Dermis blood vessel endothelial cell (primary cell): ENCODE results near the gene GPR32. TPM values are rescaled to one million over a fixed set of nuclear protein-coding genes. Genes with fewer than 3 reads are reported as not detected.
A peak's percentile ranks its signal among the peaks of the same experiment; 100 is the strongest.
"Not testable (repeated sequence)": the region's sequence is repeated elsewhere in the genome, so short reads cannot be mapped to it uniquely, and the experiment has no call there.

Experiments used
- DNase-seq: peaks from one replicate; pipeline ENCODE4 v3.0.0; 2010
- total RNA-seq: library from RNA; depleted of rRNA; stranded (reverse); fragments of >200 nt; gene quantifications from 2 replicates; pipeline ENCODE4 v1.2.3, GENCODE V29; 2014

The GPR32 gene, protein sequence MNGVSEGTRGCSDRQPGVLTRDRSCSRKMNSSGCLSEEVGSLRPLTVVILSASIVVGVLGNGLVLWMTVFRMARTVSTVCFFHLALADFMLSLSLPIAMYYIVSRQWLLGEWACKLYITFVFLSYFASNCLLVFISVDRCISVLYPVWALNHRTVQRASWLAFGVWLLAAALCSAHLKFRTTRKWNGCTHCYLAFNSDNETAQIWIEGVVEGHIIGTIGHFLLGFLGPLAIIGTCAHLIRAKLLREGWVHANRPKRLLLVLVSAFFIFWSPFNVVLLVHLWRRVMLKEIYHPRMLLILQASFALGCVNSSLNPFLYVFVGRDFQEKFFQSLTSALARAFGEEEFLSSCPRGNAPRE
- total RNA-seq = not detected in 2 replicates

DNA sequence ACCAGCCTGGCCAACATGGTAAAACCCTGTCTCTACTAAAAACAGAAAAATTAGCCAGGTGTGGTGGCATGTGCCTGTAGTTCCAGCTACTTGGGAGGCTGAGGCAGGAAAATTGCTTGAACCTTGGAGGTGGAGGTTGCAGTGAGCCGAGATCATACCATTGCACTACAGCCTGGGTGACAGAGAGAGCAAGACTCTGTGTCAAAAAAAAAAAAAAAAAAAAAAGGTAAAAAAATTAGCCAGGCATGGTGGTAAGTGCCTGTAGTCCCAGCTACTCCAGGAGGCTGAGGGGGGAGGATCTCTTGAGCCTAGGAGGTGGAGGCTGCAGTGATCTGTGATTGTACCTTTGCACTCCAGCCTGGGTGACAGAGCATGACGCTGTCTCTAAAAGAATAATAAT lies at the start of gene GPR32:
Gene GPR32, plus strand, starts transcription at position 301 of the 400 bp plus-strand sequence. CDS start 137 bp downstream, outside the sequence.
- not testable (repeated sequence) for DNase-seq

- DNase-seq = no peak
Observed at GRCh38 chr19:50720921-50721381, 49.3 kb upstream of the GPR32 start.

- no peak for DNase-seq
Observed at GRCh38 chr19:50721441-50722137, 48.7 kb upstream of the GPR32 start.

GRCh38 chr19:50722201-50723013 lies 47.9 kb upstream of the GPR32 start:
- no peak for DNase-seq

- no peak for DNase-seq
Observed at GRCh38 chr19:50723069-50723468, 47.2 kb upstream of the GPR32 start, which contains the start of gene CLEC11A. CLEC11A (plus strand) TSS chr19:50723364; CDS start chr19:50723526, 162 bp downstream.

DNA sequence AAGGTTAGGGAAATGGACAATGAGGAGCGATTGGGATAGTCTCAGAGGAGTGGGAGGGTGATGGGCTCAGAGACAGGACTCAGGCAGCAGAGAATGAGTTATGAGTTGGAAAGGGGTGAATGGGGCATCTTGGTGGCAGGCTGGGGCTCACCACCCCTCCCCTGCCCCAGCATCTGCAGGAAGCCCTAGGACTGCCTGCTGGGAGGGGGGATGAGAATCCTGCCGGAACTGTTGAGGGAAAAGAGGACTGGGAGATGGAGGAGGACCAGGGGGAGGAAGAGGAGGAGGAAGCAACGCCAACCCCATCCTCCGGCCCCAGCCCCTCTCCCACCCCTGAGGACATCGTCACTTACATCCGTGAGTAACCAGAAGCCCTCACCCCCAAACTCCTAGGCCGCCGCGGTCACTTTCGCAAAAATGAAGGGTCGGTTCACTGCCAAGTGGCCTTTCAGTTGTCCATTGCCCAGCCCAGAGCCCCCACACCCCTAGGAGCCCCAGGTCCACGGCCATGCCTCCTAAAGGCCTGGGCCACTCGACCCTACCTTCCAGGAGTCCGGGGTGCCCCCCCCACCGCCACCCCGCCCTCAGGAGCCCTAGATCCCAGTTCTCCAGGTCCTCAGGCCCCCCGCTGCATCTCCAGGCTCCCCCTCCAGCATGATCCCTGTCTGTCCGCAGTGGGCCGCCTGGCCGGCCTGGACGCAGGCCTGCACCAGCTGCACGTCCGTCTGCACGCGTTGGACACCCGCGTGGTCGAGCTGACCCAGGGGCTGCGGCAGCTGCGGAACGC lies 46.3 kb upstream of the GPR32 start:
- no peak for DNase-seq

GRCh38 chr19:50724522-50725217 lies 45.6 kb upstream of the GPR32 start:
- peak; percentile 100 for DNase-seq

GRCh38 chr19:50725218-50725910 lies 44.9 kb upstream of the GPR32 start:
- DNase-seq = no peak

DNA sequence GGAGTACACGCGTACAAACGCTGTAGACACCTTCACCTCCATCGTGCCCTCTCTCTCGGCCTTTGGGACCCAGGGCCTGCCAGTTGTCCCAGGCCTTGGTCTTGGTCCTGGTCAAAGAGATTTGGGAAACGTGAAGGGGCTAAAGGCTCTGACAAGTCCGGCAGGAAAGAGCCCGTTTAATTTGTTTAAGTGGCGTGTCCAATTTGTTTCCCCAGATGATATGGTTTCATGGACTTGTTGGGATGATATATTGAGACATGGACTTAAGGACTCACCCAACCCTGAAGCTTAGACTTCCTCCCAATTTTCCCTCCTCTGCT lies 44.4 kb upstream of the GPR32 start:
- no peak for DNase-seq

DNA sequence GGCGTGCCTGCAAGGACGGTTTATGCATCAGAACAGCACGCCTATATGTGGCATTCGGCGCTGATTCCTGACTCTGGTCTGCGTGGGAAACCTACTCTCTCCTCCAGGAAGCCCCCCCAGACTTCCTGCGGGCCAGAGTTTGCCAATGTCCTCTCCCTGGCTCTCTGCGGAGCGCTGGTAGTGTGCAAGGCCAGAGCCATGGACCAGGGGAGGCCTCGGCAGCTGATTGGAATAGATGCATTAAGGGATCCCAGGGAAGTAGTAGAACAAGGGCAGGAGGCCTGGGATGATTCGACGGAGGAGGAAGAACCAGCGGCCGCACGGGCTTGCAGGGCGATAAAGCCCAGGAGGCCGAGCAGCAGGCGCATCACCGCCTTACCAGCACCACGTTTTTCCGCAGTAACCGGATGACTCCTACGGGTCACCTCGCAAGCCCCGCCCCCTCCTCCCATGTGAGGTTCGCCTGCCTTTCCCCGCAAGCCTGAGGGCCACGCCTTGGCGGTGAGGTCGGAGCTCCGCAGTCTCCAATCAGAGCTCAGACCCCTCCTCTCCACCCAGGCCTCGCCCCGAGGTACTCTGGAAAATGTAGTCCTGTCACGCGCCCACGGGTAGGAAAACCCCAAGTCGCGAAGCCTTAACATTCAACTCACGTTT lies 42.1 kb upstream of the GPR32 start:
- DNase-seq = peak; percentile 93

DNA sequence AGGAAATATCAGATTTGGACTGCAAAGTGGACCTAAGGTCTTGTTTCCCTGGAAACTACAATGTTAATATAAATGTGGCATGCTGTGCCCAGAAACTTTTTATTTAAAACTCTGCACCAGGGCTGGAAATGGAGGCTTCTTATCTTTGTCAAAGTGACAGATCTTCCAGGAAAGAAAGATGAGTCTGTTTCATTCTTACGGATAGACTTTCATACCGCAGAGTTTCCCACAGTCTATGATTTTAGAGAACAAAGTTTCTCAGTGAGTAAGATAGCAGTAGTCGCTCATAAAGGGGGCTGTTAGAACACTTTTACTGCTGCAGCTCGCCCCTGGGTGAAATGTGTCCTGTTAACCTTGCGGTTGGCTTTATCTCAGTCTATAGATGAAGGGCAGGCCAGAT lies 40.4 kb upstream of the GPR32 start:
- DNase-seq = no peak

- no peak for DNase-seq
Observed at GRCh38 chr19:50735869-50736268, 34.4 kb upstream of the GPR32 start.

DNA sequence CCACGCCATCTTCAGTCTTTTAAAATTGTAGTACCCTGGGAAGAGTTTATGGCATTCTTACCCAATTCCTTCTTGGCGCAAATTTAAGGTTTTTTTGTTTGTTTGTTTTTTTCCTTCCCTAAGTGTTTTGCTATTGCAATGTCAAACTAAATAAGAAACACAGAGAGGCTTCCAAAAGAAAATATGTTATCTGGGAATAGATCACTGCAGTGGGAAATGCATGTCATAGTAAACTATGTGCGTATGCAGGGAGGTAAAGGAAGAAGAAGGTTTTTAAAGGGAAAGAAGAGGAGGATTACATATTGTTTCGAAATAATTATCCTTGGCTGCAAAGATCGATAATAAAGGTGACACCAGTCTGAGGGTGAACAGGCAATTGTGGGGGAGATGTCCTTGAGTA lies 33.9 kb upstream of the GPR32 start:
- no peak for DNase-seq

- no peak for DNase-seq
Observed at GRCh38 chr19:50739132-50739913, 30.9 kb upstream of the GPR32 start.

DNA sequence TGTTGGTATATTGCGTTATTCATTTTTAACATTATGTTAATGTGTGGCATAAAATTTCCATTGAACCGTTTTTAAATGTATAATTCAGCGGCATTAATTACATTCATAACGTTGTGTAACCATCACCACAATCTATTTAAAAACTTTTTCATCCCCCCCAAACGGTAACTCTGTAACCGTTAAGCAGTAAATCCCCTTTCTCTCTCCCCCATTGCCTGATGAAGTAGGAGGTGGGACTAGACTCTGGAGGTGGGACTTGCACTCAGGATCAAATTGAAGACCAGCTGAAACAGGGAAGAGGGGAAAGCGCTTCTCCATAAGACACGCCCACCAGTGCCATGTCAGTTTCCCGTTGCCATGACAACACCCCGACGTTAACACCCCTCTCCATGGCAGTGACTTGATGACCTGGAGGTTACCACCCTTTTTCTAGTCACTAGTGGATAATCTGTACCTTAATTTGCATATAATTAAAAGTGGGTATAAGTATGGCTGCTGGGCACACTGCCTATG lies 30.3 kb upstream of the GPR32 start:
- DNase-seq = no peak

- peak; percentile 74 for DNase-seq
Observed at GRCh38 chr19:50741179-50741933, 28.9 kb upstream of the GPR32 start.

- DNase-seq = no peak
Observed at GRCh38 chr19:50743537-50743936, 26.7 kb upstream of the GPR32 start.

DNA sequence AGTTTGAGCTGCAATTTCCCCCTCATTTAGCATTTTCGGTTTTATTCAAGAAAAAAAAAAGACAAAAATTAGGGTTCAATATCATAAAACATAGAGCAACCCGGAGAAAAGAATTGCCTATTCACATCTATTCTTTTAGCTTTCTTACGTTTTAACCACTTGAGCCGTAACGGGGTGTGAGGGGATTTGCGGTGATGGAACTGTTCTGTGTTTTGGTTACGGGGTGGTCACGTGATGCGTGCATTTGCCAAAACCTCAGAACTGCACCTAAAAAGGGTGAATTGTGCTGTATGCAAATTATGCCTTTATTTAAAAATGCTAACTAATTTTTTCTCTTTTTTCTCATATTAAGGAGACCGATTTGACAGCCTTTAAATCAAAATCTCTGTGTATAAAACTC lies 25.0 kb upstream of the GPR32 start:
- no peak for DNase-seq

DNA sequence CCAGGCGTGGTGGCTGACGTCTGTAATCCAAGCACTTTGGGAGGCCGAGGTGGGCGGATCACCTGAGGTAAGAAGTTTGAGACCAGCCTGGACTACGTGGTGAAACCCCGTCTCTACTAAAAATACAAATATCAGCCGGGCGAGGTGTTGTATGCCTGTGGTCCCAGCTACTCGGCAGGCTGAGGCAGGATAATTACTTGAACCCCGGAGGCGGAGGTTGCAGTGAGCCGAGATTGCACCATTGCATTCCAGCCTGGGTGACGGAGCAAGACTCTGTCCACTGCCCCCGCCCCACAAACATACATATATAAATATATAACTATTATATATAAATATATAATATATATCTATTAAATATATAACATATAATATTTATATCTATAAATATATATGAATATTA lies 23.1 kb upstream of the GPR32 start:
- DNase-seq = not testable (repeated sequence)
